ENCODE data around the gene NPR2. TPM values are rescaled to one million over a fixed set of nuclear protein-coding genes. Genes with fewer than 3 reads are reported as not detected.

The NPR2 gene
- polyA plus RNA-seq, 1 of the 3 experiments (the other 2 are of a cell fraction) = 13.5 TPM

- POLR2A ChIA-PET = no interaction called here
- Histone ChIP-seq H4K20me1 (ENCODE audit: insufficient read depth) (no peaks in the 10 kb centered on the region), H3K27me3 (ENCODE audit: insufficient read depth) (no peaks in the 10 kb centered on the region), H3K9me2 (no peaks in the 10 kb centered on the region), H3K9me3 (no peaks in the 10 kb centered on the region), H3K4me1 (ENCODE audit: control insufficient read depth in 1 of 2, insufficient read depth in 2 of 2, low read depth in 1 of 2, low read length in 1 of 2) (peaks cover 7 to 21% of the 10 kb centered on the region in 2 experiments; a peak in 1 of 4 replicates), H3K9ac (no peak overlapping the region), H3K36me3 (replicated peaks in 1 of 2; ENCODE audit: control insufficient read depth in 1 of 2, insufficient read depth in 2 of 2, low read length in 1 of 2) (no peaks in the 10 kb centered on the region), H3K4me3 (ENCODE audit: low read depth in 2 of 2, low read length in 1 of 2) (no peak overlapping the region), H3K4me2 (no peak overlapping the region), H3F3A (replicated peaks; ENCODE audit: insufficient read depth) (peaks cover 4% of the 10 kb centered on the region), H3K27ac (ENCODE audit: low read depth in 2 of 2, low read length in 1 of 2) (no peak overlapping the region), H3K79me2 (ENCODE audit: insufficient read depth) (no peaks in the 10 kb centered on the region), H2AFZ (ENCODE audit: low read depth) (no peak overlapping the region)
- CTCF ChIA-PET = interaction anchor here (1.0 to 5.7 kb wide), 7 partner anchors 8 to 196 kb away, joined by 3 to 54 read pairs (median 14); partner anchors contain the start of gene HINT2
- no peak for TF ChIP-seq MEF2A (IDR thresholded peaks at IDR 0.05; ENCODE audit: borderline replicate concordance, low read depth)
- TF ChIP-seq RCOR1 (IDR thresholded peaks at IDR 0.05; ENCODE audit: low read length) = no peak
- no peak for TF ChIP-seq TAF1 (IDR thresholded peaks at IDR 0.05; ENCODE audit: borderline replicate concordance, low read depth, low read length)
- no peak for TF ChIP-seq NRF1 (IDR thresholded peaks at IDR 0.05; ENCODE audit: low read depth, low read length)
- no peak for TF ChIP-seq TEAD4 (IDR thresholded peaks at IDR 0.05; ENCODE audit: borderline replicate concordance, insufficient read depth)
- no peak for TF ChIP-seq PBX3 (IDR thresholded peaks at IDR 0.05)
- TF ChIP-seq YY1 (IDR thresholded peaks at IDR 0.05; ENCODE audit: low read depth) = no peak
- TF ChIP-seq FOXM1 (IDR thresholded peaks at IDR 0.05; ENCODE audit: low read depth) = no peak
- TF ChIP-seq MAX (IDR thresholded peaks at IDR 0.05; ENCODE audit: low read depth) = no peak
- TF ChIP-seq POLR2AphosphoS5 (IDR thresholded peaks at IDR 0.05; ENCODE audit: low read depth, low read length) = no peak
- no peak for TF ChIP-seq FOXJ3 (CRISPR knock-in tag; IDR thresholded peaks at IDR 0.05)
- TF ChIP-seq CTCF (IDR thresholded peaks at IDR 0.05) = no peak
- TF ChIP-seq MXI1 (IDR thresholded peaks at IDR 0.05; ENCODE audit: low read depth, low read length) = no peak
- no peak for TF ChIP-seq RFX5 (IDR thresholded peaks at IDR 0.05; ENCODE audit: low read length)
- no peak for TF ChIP-seq USF2 (IDR thresholded peaks at IDR 0.05; ENCODE audit: borderline replicate concordance, low read depth, low read length)
- TF ChIP-seq EP300 (IDR thresholded peaks at IDR 0.05; ENCODE audit: borderline replicate concordance in 1 of 2, low read depth in 1 of 2, low read length in 1 of 2) = no peak
- no peak for TF ChIP-seq NFIC (IDR thresholded peaks at IDR 0.05; ENCODE audit: borderline replicate concordance)
- no peak for TF ChIP-seq SMC3 (IDR thresholded peaks at IDR 0.05; ENCODE audit: low read depth, low read length)
- DNase-seq = no peak
- WGBS (ENCODE audit: low lambda C conversion rate) = 90% methylated on average over 3 of the region's 3 CpGs
Observed at GRCh38 chr9:35827486-35827885, 36.1 kb downstream of the NPR2 start.

Measured in SK-N-SH (cell line).